Tibial artery (tissue), 4 donors: ENCODE results near the gene ANO1.
A peak's percentile ranks its signal among the peaks of the same experiment; 100 is the strongest.

ENCODE experiments used
- DNase-seq, 2 donors: peaks; one replicate each; pipeline ENCODE4 v3.0.0-alpha.2; 2019
- H3K27ac ChIP-seq, 2 donors: fragments of 200-600 bp; sonication (generic) in 1 of 2; 1 replicate in 1 of 2; 2 replicates in 1 of 2; pipeline ENCODE4 v1.5.1; 2018 to 2019; ENCODE audit warnings: mild to moderate bottlenecking in 1 of 2
- H3K27me3 ChIP-seq, 2 donors: fragments of 200-600 bp; sonication (generic) in 1 of 2; one replicate each; pipeline versions ENCODE4 v1.5.1 to v1.6.0; 2016 to 2019
- H3K36me3 ChIP-seq, 3 donors: fragments of 200-600 bp; sonication (generic) in 2 of 3; one replicate each; pipeline ENCODE4 v1.5.1; 2016 to 2019; ENCODE audit warnings: mild to moderate bottlenecking in 2 of 3
- H3K4me1 ChIP-seq, 4 donors: fragments of 200-600 bp; sonication (generic) in 2 of 4; 1 replicate in 3 of 4; 2 replicates in 1 of 4; pipeline ENCODE4 v1.5.1; 2016 to 2019
- H3K4me3 ChIP-seq, 2 donors: fragments of 200-600 bp; sonication (generic) in 1 of 2; 1 replicate in 1 of 2; 2 replicates in 1 of 2; pipeline ENCODE4 v1.5.1; 2018 to 2019; ENCODE audit warnings: mild to moderate bottlenecking in 2 of 2
- H3K9me3 ChIP-seq, 3 donors: fragments of 200-600 bp; sonication (generic) in 1 of 3; one replicate each; pipeline ENCODE4 v1.5.1; 2016 to 2019
- intact Hi-C: fragments of 100-400 bp; cut with DNase I; formaldehyde crosslinking; loops from one replicate; pipeline ENCODE4 v1.15.0; 2023; ENCODE audit warnings: low total_unique reads
- TF ChIP-seq, protein P1 (sequence below), 2 experiments: fragments of 200-600 bp in 1 of 2; fragments of 450-650 bp in 1 of 2; IDR thresholded peaks; one replicate each; pipeline ENCODE4 v1.5.1; 2017 to 2019; ENCODE audit warnings: antibody characterized with exemption in 2 of 2, mild to moderate bottlenecking in 1 of 2, moderate library complexity in 1 of 2

The ANO1 gene

DNA sequence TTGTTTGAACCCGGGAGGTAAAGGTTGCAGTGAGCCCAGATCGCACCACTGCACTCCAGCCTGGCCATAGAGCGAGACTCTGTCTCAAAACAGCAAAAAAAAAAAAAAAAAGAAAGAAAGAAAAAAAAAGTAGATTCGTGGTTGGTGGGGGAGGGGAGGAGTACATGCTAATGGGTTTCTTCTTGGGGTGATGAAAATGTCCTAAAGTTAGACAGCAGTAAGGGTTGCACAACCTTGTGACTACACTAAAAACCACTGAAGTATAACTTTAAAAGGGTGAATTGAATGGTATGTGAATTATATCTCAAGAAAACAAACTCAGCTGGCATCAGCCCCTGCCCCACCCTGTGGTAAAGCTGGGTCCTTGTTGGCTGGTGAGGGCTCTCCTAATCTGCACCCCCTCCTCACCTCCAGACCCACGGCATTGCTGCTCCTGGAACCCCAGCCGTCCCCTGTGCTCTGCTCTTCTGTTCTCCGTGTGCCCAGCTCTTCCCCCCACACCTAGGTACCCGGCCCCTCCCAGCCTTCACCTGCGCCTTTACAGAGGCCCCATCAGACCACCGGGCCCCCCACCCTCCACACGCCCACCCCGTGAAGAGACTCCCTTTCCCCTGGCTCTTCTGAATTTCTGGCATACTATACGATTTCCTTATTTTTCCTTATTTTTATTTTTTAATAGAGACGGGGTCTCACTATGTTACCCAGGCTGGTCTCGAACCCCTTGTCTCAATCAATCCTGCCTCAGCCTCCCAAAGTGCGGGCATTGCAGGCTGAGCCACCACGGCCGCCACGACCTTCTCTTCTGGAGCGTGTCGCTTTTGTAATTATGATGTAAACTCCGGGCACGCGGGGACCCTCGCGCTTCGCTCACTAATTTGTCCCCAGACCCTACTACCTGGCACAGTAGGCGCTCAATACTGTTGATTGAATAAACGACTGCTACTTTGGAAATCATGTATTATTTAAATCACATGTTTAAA lies 124.1 kb downstream of the ANO1 start:
- Histone ChIP-seq H3K27ac (peak overlapping the region; percentile 85 to 95), H3K36me3 (peaks cover 10 to 22% (median 20%) of the 10 kb centered on the region in 3 donors), H3K4me3 (peak overlapping the region; percentile 94 to 100), H3K27me3 (peaks cover 0 to 4% of the 10 kb centered on the region in 2 donors), H3K9me3 (no peaks in the 10 kb centered on the region), H3K4me1 (peaks cover 0 to 26% (median 18%) of the 10 kb centered on the region in 4 donors)
- TF ChIP-seq, protein P1, sequence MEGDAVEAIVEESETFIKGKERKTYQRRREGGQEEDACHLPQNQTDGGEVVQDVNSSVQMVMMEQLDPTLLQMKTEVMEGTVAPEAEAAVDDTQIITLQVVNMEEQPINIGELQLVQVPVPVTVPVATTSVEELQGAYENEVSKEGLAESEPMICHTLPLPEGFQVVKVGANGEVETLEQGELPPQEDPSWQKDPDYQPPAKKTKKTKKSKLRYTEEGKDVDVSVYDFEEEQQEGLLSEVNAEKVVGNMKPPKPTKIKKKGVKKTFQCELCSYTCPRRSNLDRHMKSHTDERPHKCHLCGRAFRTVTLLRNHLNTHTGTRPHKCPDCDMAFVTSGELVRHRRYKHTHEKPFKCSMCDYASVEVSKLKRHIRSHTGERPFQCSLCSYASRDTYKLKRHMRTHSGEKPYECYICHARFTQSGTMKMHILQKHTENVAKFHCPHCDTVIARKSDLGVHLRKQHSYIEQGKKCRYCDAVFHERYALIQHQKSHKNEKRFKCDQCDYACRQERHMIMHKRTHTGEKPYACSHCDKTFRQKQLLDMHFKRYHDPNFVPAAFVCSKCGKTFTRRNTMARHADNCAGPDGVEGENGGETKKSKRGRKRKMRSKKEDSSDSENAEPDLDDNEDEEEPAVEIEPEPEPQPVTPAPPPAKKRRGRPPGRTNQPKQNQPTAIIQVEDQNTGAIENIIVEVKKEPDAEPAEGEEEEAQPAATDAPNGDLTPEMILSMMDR (IDR thresholded peaks at IDR 0.05), result no peak
- intact Hi-C loops, result loop anchor here (10.0 kb wide), 1 partner anchor 73 kb away; the partner anchor contains the start of gene PPFIA1
- DNase-seq, result no peak

DNA sequence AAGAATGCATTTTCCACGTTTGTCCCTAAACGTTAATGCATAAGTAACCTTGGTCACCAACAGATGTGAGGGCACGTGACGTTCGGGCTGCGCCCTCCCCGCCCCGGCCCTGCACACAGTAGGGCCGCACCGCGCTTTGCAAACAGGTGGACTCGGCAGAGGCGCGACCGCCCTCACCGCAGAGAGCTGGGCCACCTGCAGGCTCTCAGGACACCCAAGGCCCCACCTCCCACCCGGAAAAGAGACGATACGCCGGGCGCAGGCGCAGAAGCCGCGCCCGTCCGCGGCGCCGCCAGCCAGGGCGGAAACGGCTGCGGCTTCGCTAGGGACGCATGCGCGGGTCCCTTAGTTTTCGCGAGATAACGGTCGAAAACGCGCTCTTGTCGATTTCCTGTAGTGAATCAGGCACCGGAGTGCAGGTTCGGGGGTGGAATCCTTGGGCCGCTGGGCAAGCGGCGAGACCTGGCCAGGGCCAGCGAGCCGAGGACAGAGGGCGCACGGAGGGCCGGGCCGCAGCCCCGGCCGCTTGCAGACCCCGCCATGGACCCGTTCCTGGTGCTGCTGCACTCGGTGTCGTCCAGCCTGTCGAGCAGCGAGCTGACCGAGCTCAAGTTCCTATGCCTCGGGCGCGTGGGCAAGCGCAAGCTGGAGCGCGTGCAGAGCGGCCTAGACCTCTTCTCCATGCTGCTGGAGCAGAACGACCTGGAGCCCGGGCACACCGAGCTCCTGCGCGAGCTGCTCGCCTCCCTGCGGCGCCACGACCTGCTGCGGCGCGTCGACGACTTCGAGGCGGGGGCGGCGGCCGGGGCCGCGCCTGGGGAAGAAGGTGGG lies 125.0 kb downstream of the ANO1 start, which contains the start of gene FADD:
TSS of gene FADD (plus strand) at position 377 of the 831 bp plus-strand sequence. CDS start at position 541, 164 bp downstream.
- Histone ChIP-seq H3K4me3 (peak within 1 kb of the TSS; percentile 94 to 100), H3K9me3 (no peaks in the 10 kb centered on the region), H3K4me1 (peaks cover 0 to 26% (median 18%) of the 10 kb centered on the region in 4 donors), H3K36me3 (peaks cover 17 to 32% (median 29%) of the 10 kb centered on the region in 3 donors), H3K27me3 (peaks cover 0 to 4% of the 10 kb centered on the region in 2 donors), H3K27ac (peak within 1 kb of the TSS; percentile 85 to 95)
- intact Hi-C loops, result loop anchor here (10.0 kb wide), 1 partner anchor 72 kb away; the partner anchor contains the start of gene PPFIA1
- peak; percentile 85 to 94 for DNase-seq
- TF ChIP-seq, protein P1 (IDR thresholded peaks at IDR 0.05), result peak in 1 of 2 experiments; percentile 13

DNA sequence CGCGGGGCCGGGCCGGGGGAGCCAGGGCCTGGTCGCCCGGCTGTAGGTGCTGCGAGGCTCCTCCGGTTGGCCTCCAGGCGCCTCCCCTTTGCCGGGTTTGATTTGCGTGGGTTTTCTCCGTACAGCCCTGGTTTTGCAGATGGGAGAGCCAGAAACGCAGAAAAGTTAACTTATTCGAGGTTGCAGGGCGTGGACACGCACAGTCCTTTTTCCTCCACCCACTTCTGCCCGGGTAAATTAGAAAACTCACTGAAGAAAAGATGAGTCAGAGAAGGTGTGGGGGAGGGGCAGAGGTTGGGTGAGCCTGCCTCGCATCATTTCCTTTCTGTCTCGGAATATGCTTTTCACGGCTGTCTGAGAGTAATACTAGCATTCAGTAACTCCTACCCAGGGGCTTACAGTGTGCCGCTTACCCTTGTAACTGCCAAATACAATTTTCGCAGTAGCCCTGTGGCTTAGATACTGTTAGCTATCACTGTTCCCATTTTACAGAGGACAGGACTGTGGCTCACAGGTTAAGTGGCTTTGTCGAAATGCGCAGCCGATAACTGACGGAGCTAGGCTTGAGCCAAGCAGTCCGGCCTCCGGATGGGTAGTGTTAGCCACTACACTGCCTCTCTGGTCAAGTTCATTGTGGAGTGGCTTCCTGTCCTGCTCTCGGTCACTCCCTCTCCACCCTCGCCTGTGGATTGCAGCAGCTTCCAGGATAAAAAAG lies 125.8 kb downstream of the ANO1 start:
- H3K9me3 ChIP-seq, result no peaks in the 10 kb centered on the region
- DNase-seq, result peak in 1 of 2 donors; percentile 62
- peak overlapping the region; percentile 94 to 100 for H3K4me3 ChIP-seq
- H3K27me3 ChIP-seq, result peaks cover 0 to 4% of the 10 kb centered on the region in 2 donors
- TF ChIP-seq, protein P1 (IDR thresholded peaks at IDR 0.05), result no peak
- intact Hi-C loops, result loop anchor here (10.0 kb wide), 1 partner anchor 71 kb away; the partner anchor contains the start of gene PPFIA1
- peak overlapping the region; percentile 85 to 95 for H3K27ac ChIP-seq
- peaks cover 0 to 26% (median 18%) of the 10 kb centered on the region in 4 donors for H3K4me1 ChIP-seq
- H3K36me3 ChIP-seq, result peaks cover 17 to 40% (median 36%) of the 10 kb centered on the region in 3 donors

DNA sequence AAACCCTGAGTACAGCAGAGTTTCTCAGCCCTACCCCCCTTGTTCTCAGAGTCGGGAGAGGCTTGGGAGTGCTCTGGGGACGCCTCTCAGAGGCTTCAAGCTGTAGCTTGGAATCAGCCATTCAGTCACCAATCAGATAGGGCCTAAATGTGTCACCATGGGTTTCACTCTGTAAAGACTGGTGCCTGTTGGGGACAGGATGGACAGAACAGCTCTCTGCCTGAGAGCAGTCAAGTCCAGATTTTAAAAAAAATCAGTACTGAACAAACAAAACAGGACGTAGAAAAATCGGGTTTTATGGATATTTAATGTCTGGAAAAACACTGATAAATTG lies 126.3 kb downstream of the ANO1 start:
- intact Hi-C loops, result loop anchor here (10.0 kb wide), 1 partner anchor 70 kb away; the partner anchor contains the start of gene PPFIA1
- H3K4me3 ChIP-seq, result peak overlapping the region; percentile 94 to 100
- TF ChIP-seq, protein P1 (IDR thresholded peaks at IDR 0.05), result no peak
- H3K4me1 ChIP-seq, result peaks cover 0 to 26% (median 18%) of the 10 kb centered on the region in 4 donors
- no peak for DNase-seq
- H3K27ac ChIP-seq, result peak overlapping the region; percentile 85 to 95
- peaks cover 17 to 45% (median 40%) of the 10 kb centered on the region in 3 donors for H3K36me3 ChIP-seq
- no peaks in the 10 kb centered on the region for H3K9me3 ChIP-seq
- peaks cover 0 to 2% of the 10 kb centered on the region in 2 donors for H3K27me3 ChIP-seq
